ENCODE measurements around the gene SEC22C. TPM values are rescaled to one million over a fixed set of nuclear protein-coding genes. Genes with fewer than 3 reads are reported as not detected.

SEC22C gene
- total and polyA plus RNA-seq, 11 donors, result 17.4 to 40.5 (median 28.9) TPM

GRCh38 chr3:42541079-42541478, 40.7 kb downstream of the SEC22C start:
- no peaks in the 10 kb centered on the region for H3K27me3 ChIP-seq
- TF ChIP-seq POLR2A (IDR thresholded peaks at IDR 0.05) (no peak), CTCF (IDR thresholded peaks at IDR 0.05) (no peak)
- no peaks in the 10 kb centered on the region for H3K9me3 ChIP-seq
- DNase-seq, result peak in 1 of 5 donors; percentile 53
- WGBS, 4 donors, result 25 to 34% (median 31%) methylated on average over 2 to 3 of the region's 3 CpGs
- peak overlapping the region in 1 of 12 donors; percentile 30 for H3K27ac ChIP-seq
- H3K36me3 ChIP-seq, result no peaks in the 10 kb centered on the region
- no peak overlapping the region for H3K4me3 ChIP-seq
- peaks cover 0 to 32% (median 12%) of the 10 kb centered on the region in 12 donors for H3K4me1 ChIP-seq
- ATAC-seq, result peak in 1 of 4 donors; percentile 11
- intact Hi-C loops (cut with DNase I), result loop anchor here in 7 of 10 donors (5.0 to 10.0 kb wide), 6 partner anchors 39 to 646 kb away; partner anchors contain the start of gene VIPR1 (in 1 of the 7)

- H3K27me3 ChIP-seq, result no peaks in the 10 kb centered on the region
- H3K4me1 ChIP-seq, result peaks cover 0 to 28% (median 12%) of the 10 kb centered on the region in 12 donors
- TF ChIP-seq CTCF (IDR thresholded peaks at IDR 0.05) (peak; percentile 57 to 77 (median 68)), POLR2A (IDR thresholded peaks at IDR 0.05) (no peak)
- DNase-seq, result peak in 2 of 5 donors; percentile 51 to 56
- no peak overlapping the region for H3K27ac ChIP-seq
- no peaks in the 10 kb centered on the region for H3K9me3 ChIP-seq
- ATAC-seq, result peak in 3 of 4 donors; percentile 26 to 50 (median 31)
- H3K36me3 ChIP-seq, result no peaks in the 10 kb centered on the region
- no peak overlapping the region for H3K4me3 ChIP-seq
- intact Hi-C loops (cut with DNase I), result loop anchor here in 8 of 10 donors (5.0 to 10.0 kb wide), 7 partner anchors 38 to 645 kb away; partner anchors contain the start of gene VIPR1 (in 5 of the 8)
- 67 to 74% (median 70%) methylated on average over 14 of the region's 14 CpGs for WGBS, 4 donors
These were observed 41.7 kb downstream of the SEC22C start for GRCh38 chr3:42539871-42540714.

GRCh38 chr3:42537350-42537749, 44.4 kb downstream of the SEC22C start:
- H3K4me1 ChIP-seq, result peaks cover 0 to 19% (median 9%) of the 10 kb centered on the region in 12 donors
- intact Hi-C loops (cut with DNase I), result loop anchor here in 7 of 10 donors (2.0 to 10.0 kb wide), 5 partner anchors 35 to 303 kb away; partner anchors contain the start of gene VIPR1 (in 4 of the 7)
- TF ChIP-seq POLR2A (IDR thresholded peaks at IDR 0.05), result no peak
- TF ChIP-seq CTCF (IDR thresholded peaks at IDR 0.05), result no peak
- H3K4me3 ChIP-seq, result no peak overlapping the region
- no peak for DNase-seq
- H3K9me3 ChIP-seq, result no peaks in the 10 kb centered on the region
- H3K27me3 ChIP-seq, result no peaks in the 10 kb centered on the region
- no peak overlapping the region for H3K27ac ChIP-seq
- no peak for ATAC-seq
- no peaks in the 10 kb centered on the region for H3K36me3 ChIP-seq

All from heart left ventricle (tissue), 16 donors.